Posterior cingulate gyrus (tissue), 11 donors: ENCODE measurements around the gene PLEKHF1.
"Not testable (repeated sequence)": the region's sequence is repeated elsewhere in the genome, so short reads cannot be mapped to it uniquely, and the experiment has no call there.

Experiments
- DNase-seq, 10 donors: peaks; one replicate each; pipeline versions ENCODE4 v3.0.0 to v3.0.0-alpha.2; 2020 to 2021; ENCODE audit warnings: mixed read lengths in 3 of 10
- intact Hi-C: fragments of 100-400 bp; cut with DNase I; formaldehyde crosslinking; loops from one replicate; pipeline ENCODE4 v1.15.1; 2023

PLEKHF1 gene

DNA sequence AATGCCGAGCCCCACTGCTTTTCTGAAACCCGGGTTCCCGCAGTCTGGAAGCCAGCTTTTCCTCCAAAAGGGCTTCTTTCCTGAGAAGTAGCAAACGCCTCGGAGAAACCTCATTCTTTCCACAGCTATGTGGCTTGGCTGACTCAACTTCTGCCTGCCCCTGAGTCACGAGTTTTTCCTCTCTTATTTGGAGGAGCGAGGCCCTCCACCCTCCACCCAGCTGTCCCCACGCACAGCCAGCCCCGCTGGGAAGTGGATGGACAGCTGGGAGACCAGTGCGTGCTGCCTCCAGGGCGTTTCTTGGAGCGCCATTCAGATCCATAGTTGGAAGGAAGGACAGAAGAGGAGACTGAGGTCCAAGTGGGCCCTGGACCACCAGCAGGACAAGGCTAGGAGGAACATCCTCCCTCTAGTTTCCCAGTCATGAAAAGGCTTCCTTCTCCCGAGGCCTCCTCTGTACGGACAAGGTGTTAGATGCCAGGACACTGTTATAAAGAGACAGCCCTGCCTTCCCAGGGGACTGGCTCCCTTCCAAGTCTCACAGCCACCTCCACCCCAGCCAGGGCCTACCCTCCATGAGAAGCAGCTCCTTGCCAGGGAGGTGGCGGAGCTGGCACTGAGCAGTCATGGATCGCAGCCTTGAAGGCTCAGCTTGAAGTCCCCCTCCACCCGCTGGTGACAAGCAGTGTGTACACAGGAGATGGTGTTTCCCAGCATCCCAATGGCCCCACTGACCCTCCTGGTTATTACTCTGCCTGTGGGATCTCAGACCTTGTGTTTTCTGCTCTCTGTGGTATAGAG, 2.5 kb upstream of the PLEKHF1 start:
- intact Hi-C loops, result loop anchor here (5.0 kb wide), 1 partner anchor 51 kb away; no protein-coding TSS in a partner anchor
- DNase-seq, result peak in 2 of 10 donors; percentile 87 to 91

DNA sequence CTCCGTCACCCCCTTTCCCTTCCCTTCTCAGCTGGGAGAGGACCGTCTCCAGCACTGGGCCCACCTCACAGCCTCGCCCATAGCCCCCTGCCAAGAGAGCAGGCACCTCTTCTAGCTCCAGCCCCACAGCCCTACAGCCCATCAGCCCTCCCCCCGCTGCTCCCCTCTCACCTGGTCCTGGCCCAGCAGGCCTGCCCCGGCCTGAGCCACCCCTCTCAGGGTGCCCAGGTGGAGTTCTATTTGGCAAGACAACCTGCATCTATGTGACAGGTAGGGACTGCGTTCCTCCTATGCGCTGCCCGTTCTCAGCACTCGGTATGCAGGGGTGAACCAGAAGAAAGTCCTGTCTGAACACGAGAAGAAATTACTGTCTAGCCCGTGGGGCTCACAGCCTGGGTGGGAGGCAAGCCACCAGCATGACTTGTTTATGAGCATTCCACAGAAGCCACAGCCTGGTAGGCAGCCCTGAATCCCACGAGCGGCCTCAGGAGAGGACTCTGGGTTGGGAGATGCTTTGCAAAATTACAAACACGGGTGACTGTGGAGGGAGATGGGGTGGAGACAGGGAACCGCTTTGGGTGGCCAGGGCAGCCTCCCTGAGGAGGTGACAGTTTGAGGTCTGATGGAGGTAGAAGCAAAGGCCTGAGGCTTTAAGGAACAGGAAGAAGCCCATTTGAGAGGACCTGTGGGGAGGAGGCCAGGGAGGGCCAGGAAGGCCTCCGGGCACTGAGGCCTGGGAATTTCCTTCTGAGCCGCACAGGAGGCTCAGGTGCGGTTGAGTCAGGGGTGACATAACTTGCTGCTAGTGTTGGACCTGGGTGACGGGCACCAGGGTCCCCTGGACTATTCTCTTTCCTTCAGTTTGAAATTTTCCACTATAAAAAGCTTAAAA, 1.2 kb upstream of the PLEKHF1 start:
- intact Hi-C loops, result loop anchor here (2.0 to 5.0 kb wide), 2 partner anchors 52 to 53 kb away; no protein-coding TSS in a partner anchor

DNA sequence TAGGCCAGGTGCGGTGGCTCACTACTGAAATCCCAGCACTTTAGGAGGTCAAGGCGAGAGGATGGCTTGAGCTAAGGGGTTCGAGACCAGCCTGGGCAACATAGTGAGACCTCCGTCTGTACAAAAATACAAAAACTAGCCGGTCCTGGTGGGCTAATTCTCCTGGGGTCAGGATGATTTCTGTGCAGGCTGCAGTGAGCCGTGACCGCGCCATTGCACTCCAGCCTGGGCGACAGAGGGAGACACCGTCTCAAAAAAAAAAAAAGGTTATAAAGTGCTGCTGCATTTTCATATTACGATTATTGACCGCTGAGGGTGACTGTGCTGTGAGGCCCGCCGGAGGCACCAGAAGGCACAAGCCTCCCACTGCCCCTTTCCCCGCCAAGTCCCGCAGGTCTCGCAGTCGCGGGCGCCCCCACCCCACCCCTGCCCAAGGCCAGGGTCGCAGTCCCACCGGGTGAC, 477 bp upstream of the PLEKHF1 start:
- DNase-seq, result no peak
- intact Hi-C loops, result loop anchor here (2.0 to 5.0 kb wide), 2 partner anchors 52 kb away; no protein-coding TSS in a partner anchor

More for the DNA sequence above, 1.2 kb upstream of the PLEKHF1 start:
- DNase-seq, result no peak

DNA sequence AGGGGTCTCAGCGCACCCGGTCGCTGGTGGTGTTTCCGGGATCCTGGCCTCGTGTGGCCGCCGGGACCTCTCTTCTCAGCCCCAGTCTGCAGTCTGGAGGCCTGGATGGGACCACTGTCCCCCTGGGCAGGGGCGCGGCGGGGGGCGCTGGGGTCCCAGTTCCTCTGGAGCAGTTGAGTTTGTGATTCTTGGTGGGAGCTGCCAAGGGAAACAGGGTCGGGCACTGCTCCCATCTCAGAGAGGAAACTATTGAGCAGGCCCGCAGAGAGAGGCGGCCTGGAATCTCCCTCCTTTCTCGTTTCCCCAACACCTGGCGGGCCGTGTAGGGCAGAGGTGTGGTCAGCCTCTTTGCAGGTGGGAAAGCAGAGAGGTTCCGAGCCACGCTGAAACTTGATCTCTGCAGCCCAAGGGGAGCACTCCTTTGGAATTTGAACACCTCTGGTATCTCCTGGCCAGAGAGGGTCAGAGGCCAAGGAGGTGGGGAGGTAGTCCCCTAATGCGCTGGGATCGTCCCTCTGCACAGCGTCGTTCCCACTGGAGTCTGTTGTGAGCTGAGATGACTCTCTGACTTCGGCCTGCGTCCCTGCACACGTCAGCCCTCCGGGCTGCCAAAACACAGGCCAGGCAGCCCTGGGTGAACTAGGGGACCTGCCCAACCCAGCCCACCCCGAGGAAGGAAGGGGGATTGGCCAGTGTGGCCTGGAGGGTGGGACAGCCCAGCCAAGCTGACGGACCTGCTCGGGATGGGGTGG, 741 bp downstream of the PLEKHF1 start:
- DNase-seq, result peak in 2 of 10 donors; percentile 59 to 80
- intact Hi-C loops, result loop anchor here (2.0 kb wide), 1 partner anchor 51 kb away; no protein-coding TSS in a partner anchor

DNA sequence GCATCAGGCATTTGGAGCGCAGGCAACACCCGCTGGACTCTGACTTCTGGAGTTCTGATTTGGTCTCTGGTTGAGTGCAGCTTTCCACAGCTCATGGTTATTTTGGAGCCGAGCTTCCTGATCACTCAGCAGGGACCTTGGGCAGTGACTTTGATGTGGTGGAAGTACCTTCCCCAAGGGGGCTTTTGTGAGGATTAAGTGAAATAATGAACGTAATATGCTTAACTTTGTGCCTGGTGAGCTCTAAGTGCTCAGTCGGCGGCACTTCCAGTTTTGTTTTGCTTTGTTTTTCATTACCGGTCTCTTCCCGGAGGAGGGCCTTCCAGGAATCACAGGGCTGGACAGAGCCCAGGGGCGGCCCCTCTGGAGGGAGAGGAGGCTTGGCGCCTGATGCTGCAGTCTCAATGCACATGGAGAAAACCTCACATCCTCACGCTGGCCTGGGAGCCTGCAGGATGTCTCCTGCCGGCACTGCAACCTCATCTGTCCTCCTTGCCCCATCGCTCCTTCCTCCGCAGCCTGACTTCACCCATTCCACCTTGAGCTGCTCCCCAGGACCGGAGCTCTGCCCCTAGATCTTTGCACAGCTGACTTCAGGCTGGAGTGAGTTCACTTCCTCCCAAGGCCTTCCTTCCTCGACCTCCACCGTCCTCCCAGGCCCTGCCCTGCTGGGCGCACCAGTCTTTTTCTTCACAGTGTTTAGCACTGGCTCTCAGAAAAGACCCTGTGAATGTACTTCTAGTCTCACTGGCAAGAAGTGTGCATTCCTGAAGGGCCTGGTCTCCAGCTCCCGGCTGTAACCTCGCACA, 1.5 kb downstream of the PLEKHF1 start:
- DNase-seq, result peak in 1 of 10 donors; percentile 91
- intact Hi-C loops, result no loop called here

DNA sequence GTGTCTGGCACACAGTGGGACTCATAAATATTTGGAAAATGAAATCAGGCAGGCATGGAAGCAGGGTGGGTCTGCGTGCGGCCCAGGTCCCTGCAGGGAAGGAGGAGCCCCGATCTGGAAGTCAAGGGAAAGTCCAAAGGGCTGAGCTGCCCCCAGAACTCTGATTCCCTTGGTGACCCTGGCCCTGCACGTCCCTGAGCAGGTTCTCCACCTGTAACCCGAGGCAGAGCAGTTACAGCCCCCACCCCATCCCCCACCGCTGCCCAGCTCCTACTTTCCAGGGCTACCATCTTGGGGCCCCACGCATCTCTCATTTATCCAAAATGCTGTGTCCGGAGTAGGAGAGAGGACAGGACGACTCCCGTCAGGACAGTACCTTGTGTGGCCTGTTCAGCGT, 2.1 kb downstream of the PLEKHF1 start:
- DNase-seq, result peak in 1 of 10 donors; percentile 62
- intact Hi-C loops, result no loop called here

DNA sequence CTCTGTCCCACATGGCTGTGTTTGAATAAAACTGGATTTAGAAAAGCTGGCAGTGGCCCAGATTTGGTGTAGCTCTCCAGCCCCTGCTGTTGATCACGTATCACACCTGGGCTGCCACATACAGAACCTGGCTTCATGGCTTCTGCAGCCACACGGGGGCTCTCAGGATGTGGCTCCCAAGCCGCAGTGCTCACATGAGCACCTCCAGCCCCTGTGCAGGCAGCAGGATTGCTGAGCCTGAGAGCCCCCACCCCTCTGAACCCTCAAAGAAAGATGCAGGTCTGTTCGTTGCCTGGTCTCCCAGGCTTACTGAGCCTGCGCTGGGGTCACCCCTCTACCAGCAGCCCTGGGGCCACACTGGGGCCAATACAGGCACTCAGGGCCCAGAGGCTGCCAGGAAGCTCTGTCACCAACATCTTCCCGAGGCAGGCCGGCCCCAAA, 2.7 kb downstream of the PLEKHF1 start:
- intact Hi-C loops, result no loop called here
- peak in 1 of 10 donors; percentile 52 for DNase-seq

DNA sequence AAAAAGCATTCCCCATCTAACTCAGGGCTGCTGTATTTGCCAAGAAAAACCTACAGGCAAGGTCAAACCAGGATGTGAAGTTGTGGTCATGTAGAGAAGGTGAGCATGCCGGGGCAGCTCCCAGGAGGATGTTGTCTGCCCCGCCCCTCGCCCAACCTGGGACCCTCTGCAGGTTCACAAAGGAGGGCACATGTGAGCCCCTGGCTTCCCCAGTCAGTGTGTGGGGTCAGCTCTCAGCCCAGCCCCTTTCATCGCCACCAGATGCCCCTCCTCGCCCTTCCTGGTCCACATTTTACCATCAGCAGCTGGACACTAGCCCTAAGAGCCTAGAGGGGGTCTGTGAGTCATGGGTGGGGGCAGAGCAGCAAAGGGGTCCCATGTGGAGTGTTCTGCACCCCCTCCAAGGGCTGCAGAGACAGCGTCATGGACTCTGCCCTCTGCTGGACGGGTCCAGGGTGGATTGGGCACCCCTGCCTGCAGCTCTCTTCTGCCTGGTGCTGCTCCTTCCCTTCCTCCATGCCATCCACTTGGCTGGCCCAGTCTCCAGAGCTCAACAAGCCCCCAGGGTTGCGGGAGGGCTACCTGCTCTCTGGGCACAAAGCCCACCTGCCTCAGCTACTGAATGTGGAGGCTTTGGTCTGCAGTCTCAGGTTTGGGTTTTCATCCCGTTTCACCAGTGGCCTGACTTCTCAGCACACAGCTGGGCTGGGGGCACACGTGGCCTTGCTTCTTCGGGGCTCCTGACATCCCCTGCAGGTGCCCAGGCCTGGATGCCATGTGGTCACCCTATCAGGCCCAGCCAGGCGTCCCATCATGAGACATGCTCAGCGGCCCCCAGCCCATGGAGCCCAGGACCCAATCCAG, 3.7 kb downstream of the PLEKHF1 start:
- intact Hi-C loops, result no loop called here
- DNase-seq, result peak in 1 of 10 donors; percentile 58

DNA sequence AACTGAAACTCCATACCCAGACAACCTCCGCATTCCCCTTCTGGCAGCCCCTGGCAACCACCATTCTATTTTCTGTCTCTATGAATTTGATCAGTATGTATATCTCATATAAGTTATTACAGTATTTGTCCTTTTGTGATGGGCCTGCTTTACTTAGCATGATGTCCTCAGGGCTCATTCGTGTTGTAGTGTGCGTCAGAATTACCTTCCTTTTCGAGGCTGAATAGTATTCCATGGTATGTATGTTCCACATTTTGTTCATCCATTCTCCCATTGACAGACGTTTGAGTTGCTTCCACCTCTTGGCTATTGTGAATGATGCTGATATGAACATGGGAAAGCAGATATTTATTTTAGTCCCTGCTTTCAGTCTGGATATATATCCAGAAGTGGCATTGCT, 5.0 kb downstream of the PLEKHF1 start:
- DNase-seq, result no peak
- intact Hi-C loops, result no loop called here

DNA sequence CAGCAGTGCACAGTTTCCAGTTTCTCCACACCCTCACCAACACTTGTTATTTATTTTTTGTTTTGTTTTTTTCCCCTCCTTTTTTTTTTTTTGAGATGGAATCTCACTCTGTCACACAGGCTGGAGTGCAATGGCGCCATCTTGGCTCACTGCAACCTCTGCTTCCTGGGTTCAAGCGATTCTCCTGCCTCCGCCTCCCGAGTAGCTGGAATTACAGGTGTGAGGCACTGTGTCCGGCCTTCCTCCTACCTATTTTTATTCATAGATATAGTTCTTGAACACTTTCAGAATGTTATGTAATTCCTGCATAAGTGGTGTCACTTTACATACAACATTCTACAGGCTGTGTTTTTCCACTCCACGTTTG, 5.7 kb downstream of the PLEKHF1 start:
- peak in 1 of 10 donors; percentile 51 for DNase-seq
- intact Hi-C loops, result not testable (repeated sequence)

DNA sequence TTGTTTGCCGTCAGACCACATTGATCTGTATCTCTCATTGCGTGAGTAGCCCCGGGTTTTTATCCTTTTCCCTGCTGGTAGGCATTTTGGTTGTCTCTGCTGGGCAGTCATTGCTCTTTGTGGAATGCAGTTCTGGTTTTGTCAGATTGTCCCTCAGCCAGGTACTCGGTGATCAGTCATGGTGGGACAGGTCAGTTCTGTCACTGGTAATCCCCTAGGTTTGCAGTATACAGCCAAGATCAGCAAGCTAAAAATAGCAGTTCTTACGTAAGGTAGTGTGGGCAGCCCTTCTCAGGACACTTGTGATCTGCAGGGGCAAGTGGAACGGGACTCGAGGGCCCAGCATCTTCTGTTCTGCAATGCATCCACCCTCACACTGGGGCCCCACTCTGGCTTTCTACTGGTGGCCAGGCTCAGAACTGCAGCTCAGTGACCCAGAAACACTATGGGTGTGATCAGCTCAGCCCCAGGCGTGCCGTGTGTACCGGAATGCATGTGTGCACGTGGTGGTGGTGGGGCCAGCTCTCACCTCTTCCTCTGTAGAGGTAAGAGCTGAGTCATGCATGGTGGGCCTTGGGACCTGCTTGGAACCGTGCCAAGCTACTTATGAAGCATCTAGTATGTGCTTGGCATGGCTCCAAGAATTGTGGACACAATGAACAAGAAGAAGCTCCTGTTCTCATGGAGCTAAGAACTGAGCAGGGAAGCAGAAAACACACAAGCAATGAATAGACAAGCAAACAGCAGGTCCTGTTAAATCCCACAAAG, 6.3 kb downstream of the PLEKHF1 start:
- intact Hi-C loops, result no loop called here
- DNase-seq, result peak in 1 of 10 donors; percentile 78

DNA sequence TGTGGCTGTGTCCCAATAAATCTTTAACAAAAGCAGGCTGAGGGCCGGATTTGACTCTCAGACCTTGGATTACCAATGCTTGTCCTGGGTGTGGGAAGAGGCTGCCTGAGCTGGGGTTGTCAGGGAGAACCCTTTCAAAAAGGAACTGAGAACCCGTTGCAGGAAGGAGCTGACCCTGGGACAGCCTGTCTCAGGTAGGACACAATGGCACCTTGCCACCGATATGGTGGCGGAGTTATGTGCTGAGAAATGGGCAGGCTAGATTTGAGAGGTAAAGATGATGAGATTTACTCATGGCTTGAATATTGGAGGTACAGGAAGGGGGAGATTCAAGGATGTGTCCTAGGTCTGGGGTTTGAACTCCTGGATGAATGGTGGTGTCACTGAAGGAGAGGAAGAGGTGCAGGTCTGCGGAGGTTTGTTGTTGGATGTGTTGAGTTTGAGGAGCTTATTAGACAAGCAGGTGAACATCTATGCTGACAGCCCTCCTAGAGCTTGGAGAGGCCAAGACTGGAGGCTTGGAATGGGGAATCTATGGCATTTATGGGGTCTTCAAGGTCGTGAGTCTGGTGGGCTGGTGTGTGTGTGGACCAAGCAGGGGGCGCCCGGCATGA, 7.2 kb downstream of the PLEKHF1 start:
- intact Hi-C loops, result no loop called here
- DNase-seq, result peak in 1 of 10 donors; percentile 33

DNA sequence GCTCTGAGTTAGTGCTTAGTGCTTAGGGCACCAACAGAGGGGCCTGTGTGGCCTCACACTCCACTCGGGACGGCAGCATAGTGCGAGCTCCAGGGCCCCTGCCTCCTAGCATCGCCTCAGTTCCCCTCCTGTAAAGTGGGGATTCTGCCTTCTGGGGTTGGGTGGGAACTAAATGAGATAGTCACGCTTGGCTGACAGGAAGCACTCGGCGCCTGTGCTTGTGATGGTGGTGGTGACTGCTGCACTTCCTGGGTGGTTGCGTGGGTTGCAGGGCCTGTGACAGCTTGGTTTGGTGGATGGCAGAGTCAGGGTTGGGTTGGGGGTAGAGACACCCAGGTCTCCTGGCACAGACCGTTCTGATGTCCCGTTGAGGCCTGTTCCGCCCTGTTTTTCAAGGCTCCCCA, 7.7 kb downstream of the PLEKHF1 start:
- intact Hi-C loops, result no loop called here
- DNase-seq, result peak in 1 of 10 donors; percentile 60

DNA sequence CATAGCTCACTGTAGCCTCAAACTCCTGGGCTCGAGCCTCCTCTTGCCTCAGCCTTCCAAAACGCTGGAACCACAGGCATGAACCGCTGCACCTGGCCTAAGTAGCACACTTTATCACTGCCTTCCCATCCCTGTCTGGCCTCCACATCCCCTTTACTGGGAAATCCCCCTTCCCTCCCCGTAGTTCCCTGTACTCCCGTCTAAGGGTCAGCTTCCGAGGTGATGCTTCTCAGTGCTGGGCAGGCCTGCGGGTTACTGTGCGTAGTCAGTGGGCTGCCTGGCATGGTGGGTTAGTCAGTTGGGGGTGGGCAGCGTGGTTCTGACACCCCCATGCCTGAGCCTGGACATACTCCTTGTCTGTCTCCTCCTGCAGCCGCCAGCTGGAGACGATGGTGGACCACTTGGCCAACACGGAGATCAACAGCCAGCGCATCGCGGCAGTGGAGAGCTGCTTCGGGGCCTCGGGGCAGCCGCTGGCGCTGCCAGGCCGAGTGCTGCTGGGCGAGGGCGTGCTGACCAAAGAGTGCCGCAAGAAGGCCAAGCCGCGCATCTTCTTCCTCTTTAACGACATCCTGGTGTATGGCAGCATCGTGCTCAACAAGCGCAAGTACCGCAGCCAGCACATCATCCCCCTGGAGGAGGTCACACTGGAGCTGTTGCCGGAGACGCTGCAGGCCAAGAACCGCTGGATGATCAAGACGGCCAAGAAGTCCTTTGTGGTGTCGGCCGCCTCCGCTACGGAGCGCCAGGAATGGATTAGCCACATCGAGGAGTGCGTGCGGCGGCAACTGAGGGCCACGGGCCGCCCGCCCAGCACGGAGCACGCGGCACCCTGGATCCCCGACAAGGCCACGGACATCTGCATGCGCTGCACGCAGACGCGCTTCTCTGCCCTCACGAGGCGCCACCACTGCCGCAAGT, 8.4 kb downstream of the PLEKHF1 start:
- peak in 2 of 10 donors; percentile 66 to 80 for DNase-seq
- intact Hi-C loops, result no loop called here

DNA sequence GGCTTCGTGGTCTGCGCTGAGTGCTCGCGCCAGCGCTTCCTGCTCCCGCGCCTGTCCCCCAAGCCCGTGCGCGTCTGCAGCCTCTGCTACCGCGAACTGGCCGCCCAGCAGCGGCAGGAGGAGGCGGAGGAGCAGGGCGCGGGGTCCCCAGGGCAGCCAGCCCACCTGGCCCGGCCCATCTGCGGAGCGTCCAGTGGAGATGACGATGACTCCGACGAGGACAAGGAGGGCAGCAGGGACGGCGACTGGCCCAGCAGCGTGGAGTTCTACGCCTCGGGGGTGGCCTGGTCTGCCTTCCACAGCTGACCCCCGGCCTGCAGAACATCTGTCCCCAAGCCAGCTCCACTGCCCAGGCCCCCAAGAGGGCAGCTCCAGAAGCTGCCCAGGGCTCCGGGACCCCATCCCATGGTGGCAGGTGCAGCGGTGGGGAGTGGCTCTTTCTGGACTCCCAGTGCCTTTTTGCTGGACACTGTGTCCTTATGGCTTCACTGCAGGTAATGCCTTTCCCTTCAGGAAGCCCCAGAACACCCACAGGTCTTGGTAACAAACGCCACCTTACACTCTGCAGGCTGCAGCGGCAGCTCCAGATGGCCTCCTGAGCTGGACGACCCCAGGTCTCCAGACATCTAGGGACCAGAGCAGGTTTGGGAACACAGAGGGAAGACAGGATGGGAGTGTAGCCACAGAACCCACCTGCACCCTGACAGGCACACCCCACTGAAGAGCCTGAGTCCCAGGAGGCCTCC, 9.3 kb downstream of the PLEKHF1 start:
- DNase-seq, result peak in 1 of 10 donors; percentile 81
- intact Hi-C loops, result no loop called here
